OCI-LY3 (cell line): ENCODE measurements around the gene PHETA2.

ENCODE experiments used
- CTCF ChIP-seq: fragments of 200-600, 300-600 bp; sonication (generic); IDR thresholded peaks from 2 replicates; pipeline ENCODE4 v1.5.1; 2014; ENCODE audit warnings: antibody characterized with exemption, low read length, low read depth
- EZH2phosphoT487 ChIP-seq: fragments of 200-600 bp; shearing (Covaris generic); IDR thresholded peaks from 2 replicates; pipeline ENCODE4 v1.6.1; 2018; ENCODE audit warnings: antibody characterized with exemption, mixed run types, low read depth

DNA sequence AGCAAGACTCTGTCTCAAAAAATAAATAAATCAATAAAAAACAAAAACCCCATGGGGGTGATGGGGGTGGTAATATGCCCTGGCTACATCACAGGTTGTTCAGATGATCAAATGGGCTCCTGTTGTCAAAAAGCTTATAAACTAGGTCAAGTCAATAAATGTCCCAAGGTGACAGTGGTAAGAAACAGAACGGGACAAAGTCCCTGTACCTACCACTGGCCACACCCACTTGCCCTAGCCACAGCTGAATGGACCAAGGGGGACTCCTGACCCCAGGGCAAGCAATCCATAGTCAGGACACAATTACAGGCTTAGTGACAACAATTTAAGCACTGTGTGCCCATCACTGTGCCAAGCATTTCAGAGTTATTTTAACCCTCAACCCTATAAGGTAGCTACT is 9.4 kb upstream of the PHETA2 start:
- TF ChIP-seq CTCF (no peak), EZH2phosphoT487 (no peak)
